Choroid plexus epithelial cell (primary cell): ENCODE data around the gene FRMD6.

ENCODE experiments used
- DNase-seq: peaks from one replicate; pipeline ENCODE4 v3.0.0-alpha.2; 2010; ENCODE audit warnings: low read depth
- H3K4me3 ChIP-seq: 2 replicates; pipeline ENCODE4 v1.5.1; 2011; ENCODE audit warnings: low read depth, mild to moderate bottlenecking, control low read depth, low read length, moderate library complexity
- TF ChIP-seq, protein P1 (sequence below): conservative IDR thresholded peaks from 2 replicates; pipeline ENCODE4 v1.5.1; 2011; ENCODE audit warnings: low read depth, mild to moderate bottlenecking, control low read depth, inconsistent platforms, low read length, moderate library complexity

Gene FRMD6

DNA sequence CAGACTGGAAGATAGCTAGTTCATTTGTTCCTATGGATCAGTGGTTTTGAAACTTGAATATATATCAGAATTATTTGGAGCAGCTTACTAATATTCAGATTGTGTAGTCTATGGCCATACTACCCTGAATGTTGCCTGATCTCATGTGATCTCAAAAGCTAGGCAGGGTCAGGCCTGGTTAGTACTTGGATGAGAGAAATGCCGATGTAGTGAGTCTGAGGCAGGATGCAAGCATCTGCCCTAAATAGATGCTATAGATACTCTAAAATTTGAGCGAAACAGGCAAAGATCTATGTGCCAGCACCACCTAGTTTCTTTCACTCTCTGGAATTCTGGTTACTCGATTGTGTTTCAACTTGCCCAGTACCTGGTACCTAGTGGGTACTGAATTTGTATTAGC is 40.9 kb downstream of the FRMD6 start:
- no peak overlapping the region for H3K4me3 ChIP-seq
- TF ChIP-seq, protein P1, sequence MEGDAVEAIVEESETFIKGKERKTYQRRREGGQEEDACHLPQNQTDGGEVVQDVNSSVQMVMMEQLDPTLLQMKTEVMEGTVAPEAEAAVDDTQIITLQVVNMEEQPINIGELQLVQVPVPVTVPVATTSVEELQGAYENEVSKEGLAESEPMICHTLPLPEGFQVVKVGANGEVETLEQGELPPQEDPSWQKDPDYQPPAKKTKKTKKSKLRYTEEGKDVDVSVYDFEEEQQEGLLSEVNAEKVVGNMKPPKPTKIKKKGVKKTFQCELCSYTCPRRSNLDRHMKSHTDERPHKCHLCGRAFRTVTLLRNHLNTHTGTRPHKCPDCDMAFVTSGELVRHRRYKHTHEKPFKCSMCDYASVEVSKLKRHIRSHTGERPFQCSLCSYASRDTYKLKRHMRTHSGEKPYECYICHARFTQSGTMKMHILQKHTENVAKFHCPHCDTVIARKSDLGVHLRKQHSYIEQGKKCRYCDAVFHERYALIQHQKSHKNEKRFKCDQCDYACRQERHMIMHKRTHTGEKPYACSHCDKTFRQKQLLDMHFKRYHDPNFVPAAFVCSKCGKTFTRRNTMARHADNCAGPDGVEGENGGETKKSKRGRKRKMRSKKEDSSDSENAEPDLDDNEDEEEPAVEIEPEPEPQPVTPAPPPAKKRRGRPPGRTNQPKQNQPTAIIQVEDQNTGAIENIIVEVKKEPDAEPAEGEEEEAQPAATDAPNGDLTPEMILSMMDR: no peak
- DNase-seq: no peak

DNA sequence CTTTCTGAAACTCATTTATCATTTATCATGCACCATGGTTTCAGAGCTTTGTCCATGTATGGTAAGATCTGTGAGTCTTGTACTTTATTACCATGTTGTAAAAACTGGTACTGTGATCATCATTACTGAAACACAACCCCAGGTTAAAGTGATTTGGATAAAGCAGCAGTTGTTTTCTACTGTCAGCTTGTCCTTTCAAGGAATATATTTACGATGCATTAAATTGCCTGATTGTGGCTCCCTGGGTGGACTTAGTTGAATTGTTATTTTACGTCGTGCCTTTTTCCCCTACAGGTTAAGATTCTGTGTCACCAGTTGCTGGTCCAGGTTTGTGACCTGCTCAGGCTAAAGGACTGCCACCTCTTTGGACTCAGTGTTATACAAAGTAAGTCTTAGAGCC is 46.1 kb downstream of the FRMD6 start:
- no peak overlapping the region for H3K4me3 ChIP-seq
- no peak for DNase-seq
- TF ChIP-seq, protein P1: no peak

DNA sequence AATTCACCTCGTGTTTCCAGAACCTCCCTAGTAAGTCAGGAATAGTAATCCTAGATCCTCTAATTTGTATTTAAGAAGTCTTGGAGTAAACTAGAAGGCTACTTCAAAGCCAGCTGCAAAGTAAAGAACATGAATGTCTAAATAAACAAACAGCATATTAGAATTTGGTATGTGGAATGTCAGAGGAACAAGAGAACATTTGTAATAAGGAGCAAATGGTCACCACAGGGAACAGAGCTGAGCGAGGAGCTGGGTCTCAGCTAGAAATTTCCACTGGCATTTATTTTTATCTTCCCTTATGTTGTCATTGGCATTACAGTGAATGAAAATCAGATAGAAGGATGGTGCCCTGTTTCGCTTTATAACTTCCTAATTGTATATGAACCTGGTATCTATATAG is 50.2 kb downstream of the FRMD6 start:
- DNase-seq: peak; percentile 84
- no peak overlapping the region for H3K4me3 ChIP-seq
- TF ChIP-seq, protein P1: no peak

DNA sequence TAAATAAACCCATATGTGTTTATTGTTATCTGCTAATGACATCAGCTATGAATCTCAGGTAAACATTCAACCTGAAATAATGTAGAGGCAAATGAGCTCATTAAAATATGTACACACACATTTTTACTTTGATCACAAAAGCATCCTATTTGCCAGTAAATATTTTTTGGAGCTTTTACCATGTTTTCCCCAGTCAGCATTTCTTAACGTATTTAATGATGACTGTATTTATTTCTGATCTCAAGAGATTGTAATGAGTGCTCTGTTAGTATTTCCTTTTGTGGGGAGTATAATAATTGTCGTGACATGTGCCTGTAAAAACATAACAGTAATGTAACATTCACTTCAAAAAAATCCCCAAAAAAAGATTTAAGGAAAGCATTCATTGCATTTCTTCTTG is 52.1 kb downstream of the FRMD6 start:
- TF ChIP-seq, protein P1: no peak
- H3K4me3 ChIP-seq: no peak overlapping the region
- no peak for DNase-seq

DNA sequence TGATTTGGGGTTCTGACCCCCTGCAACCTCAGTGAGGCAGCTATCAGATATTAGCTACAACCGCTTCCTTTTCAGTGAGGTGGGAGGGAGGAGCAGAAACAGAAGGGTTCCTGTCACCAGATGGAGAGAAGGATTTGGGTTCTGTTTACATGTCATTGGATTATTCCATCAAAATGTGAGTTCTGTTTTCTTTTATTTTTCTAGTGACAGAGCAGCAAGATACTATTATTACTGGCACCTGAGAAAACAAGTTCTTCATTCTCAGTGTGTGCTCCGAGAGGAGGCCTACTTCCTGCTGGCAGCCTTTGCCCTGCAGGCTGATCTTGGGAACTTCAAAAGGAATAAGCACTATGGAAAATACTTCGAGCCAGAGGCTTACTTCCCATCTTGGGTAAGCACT is 52.8 kb downstream of the FRMD6 start:
- peak; percentile 66 for DNase-seq
- TF ChIP-seq, protein P1: peak; percentile 23
- H3K4me3 ChIP-seq: no peak overlapping the region

DNA sequence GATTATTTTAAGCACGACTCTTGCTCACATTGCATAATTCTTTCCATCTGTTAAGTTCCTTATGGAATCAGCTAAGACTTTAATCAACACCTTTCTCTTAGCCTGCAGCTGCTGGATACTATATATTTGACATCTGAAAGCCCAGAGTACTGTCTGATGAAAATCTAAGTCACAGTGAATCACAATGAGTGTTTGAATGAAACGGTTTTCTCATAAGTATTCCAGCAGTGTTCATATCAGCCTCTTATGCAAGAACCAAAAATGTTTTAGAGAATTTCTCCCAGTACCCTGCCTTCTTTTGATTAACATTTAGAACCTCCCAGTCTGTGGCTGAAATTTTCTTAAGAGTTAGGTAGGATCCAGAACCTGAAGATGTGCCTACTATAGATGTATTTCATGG is 55.6 kb downstream of the FRMD6 start:
- no peak overlapping the region for H3K4me3 ChIP-seq
- DNase-seq: peak; percentile 38
- TF ChIP-seq, protein P1: no peak

DNA sequence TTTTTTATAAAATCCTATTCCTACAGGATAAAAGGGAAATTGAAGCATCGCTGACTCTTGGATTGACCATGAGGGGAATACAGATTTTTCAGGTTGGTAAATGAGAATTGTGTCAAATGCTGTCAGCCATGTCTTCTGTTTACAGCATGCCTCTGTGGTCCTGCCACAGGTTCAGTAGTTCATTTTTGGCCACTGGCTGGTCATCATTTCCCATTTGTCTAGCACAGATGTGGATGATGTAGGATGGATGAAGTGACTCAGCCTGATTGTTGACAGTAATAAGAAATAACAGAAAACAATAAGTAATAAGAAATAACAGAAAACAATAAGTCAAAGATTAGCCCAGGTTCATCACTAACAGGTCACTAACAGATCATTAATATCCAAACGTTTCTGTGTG is 59.8 kb downstream of the FRMD6 start:
- DNase-seq: no peak
- TF ChIP-seq, protein P1: no peak

More for the DNA sequence above, 59.8 kb downstream of the FRMD6 start:
- no peak overlapping the region for H3K4me3 ChIP-seq
